Endothelial cell (in vitro differentiated cells): ENCODE results near the gene C6orf89. TPM values are rescaled to one million over a fixed set of nuclear protein-coding genes. Genes with fewer than 3 reads are reported as not detected.

ENCODE experiments used
- DNase-seq: peaks from one replicate; pipeline ENCODE4 v3.0.0; 2021; ENCODE audit warnings: low spot score
- H3K27ac Mint-ChIP-seq: one replicate; pipeline ENCODE4 v1.8.0; 2021; ENCODE audit warnings: mixed read lengths, inconsistent platforms; ENCODE audit not compliant: unreplicated experiment
- H3K27me3 Mint-ChIP-seq: one replicate; pipeline ENCODE4 v1.8.0; 2021; ENCODE audit warnings: mild to moderate bottlenecking, moderate library complexity, mixed read lengths, inconsistent platforms; ENCODE audit not compliant: unreplicated experiment
- H3K36me3 Mint-ChIP-seq: one replicate; pipeline ENCODE4 v1.8.0; 2021; ENCODE audit warnings: mild to moderate bottlenecking, low read depth, mixed read lengths, inconsistent platforms; ENCODE audit not compliant: unreplicated experiment
- H3K4me1 Mint-ChIP-seq: one replicate; pipeline ENCODE4 v1.8.0; 2021; ENCODE audit warnings: mild to moderate bottlenecking, mixed read lengths, inconsistent platforms; ENCODE audit not compliant: unreplicated experiment
- H3K4me3 Mint-ChIP-seq: one replicate; pipeline ENCODE4 v1.8.0; 2021; ENCODE audit warnings: mild to moderate bottlenecking, mixed read lengths, inconsistent platforms; ENCODE audit not compliant: unreplicated experiment
- H3K9me3 Mint-ChIP-seq: one replicate; pipeline ENCODE4 v1.8.0; 2021; ENCODE audit warnings: mixed read lengths, inconsistent platforms; ENCODE audit not compliant: unreplicated experiment
- CTCF ChIP-seq: fragments of 200-600 bp; sonication (generic); IDR thresholded peaks from one replicate; pipeline ENCODE4 v1.5.0; 2021; ENCODE audit warnings: antibody characterized with exemption; ENCODE audit not compliant: unreplicated experiment
- total RNA-seq: library from RNA; stranded (reverse); fragmentation: NEBNext Ultra II Directional; extraction: Animal tissue kit (Norgen Biotek cat#: 25700); gene quantifications from one replicate; pipeline ENCODE4 v1.2.1, GENCODE V29; 2021; ENCODE audit not compliant: unreplicated experiment

C6orf89 gene
- total RNA-seq, 1 donor from 2014 or later: 43.2 TPM

- DNase-seq: no peak
- peaks cover 53% of the 10 kb centered on the region for H3K36me3 Mint-ChIP-seq
- H3K4me3 Mint-ChIP-seq: peak overlapping the region; percentile 62
- no peak for TF ChIP-seq CTCF
- no peaks in the 10 kb centered on the region for H3K27me3 Mint-ChIP-seq
- no peaks in the 10 kb centered on the region for H3K9me3 Mint-ChIP-seq
- H3K27ac Mint-ChIP-seq: no peak overlapping the region
- H3K4me1 Mint-ChIP-seq: peaks cover 2% of the 10 kb centered on the region
Observed at GRCh38 chr6:36969988-36970891, 84.5 kb downstream of the C6orf89 start.

GRCh38 chr6:36970892-36971842, 85.4 kb downstream of the C6orf89 start:
- no peak for DNase-seq
- TF ChIP-seq CTCF: no peak
- Mint-ChIP-seq H3K4me1 (peaks cover 2% of the 10 kb centered on the region), H3K4me3 (peak overlapping the region; percentile 60), H3K27me3 (no peaks in the 10 kb centered on the region), H3K27ac (no peak overlapping the region), H3K36me3 (peaks cover 59% of the 10 kb centered on the region), H3K9me3 (no peaks in the 10 kb centered on the region)

- Mint-ChIP-seq H3K36me3 (peaks cover 67% of the 10 kb centered on the region), H3K9me3 (no peaks in the 10 kb centered on the region), H3K27me3 (no peaks in the 10 kb centered on the region), H3K4me3 (peak overlapping the region; percentile 60), H3K4me1 (no peaks in the 10 kb centered on the region), H3K27ac (no peak overlapping the region)
- no peak for TF ChIP-seq CTCF
- DNase-seq: no peak
Observed at GRCh38 chr6:36971921-36972673, 86.3 kb downstream of the C6orf89 start.

- Mint-ChIP-seq H3K4me3 (no peak overlapping the region), H3K36me3 (peaks cover 67% of the 10 kb centered on the region), H3K4me1 (no peaks in the 10 kb centered on the region), H3K9me3 (no peaks in the 10 kb centered on the region), H3K27ac (no peak overlapping the region), H3K27me3 (no peaks in the 10 kb centered on the region)
- DNase-seq: no peak
- no peak for TF ChIP-seq CTCF
Observed at GRCh38 chr6:36973190-36973589, 87.4 kb downstream of the C6orf89 start.
